Keratinocyte (primary cell): ENCODE measurements around the gene NT5E. TPM values are rescaled to one million over a fixed set of nuclear protein-coding genes. Genes with fewer than 3 reads are reported as not detected.

Experiments
- DNase-seq: peaks from one replicate; pipeline ENCODE4 v3.0.0-alpha.2; 2011; ENCODE audit warnings: low read depth, missing footprints, low spot score
- FAIRE-seq: peaks from 2 replicates; lab custom pipeline; 2011; peaks lifted over from hg19 to GRCh38; lab: Jason Lieb, UNC
- H2AFZ ChIP-seq: 2 replicates; pipeline ENCODE4 v1.6.0; 2012; ENCODE audit warnings: low read length, control low read depth, inconsistent platforms; ENCODE audit not compliant: control insufficient read depth
- H3K27ac ChIP-seq: 2 replicates; pipeline ENCODE4 v1.5.1; 2011; ENCODE audit warnings: low read length; ENCODE audit not compliant: control insufficient read depth, insufficient read depth
- H3K27me3 ChIP-seq: 3 replicates; pipeline ENCODE4 v1.6.0; 2011; ENCODE audit warnings: low read length; ENCODE audit not compliant: control insufficient read depth, insufficient read depth; ENCODE audit errors: extremely low read depth
- H3K36me3 ChIP-seq, 2 experiments: 2 replicates in 1 of 2; 3 replicates in 1 of 2; pipeline ENCODE4 v1.5.1; 2011; ENCODE audit warnings: low read length in 2 of 2, mild to moderate bottlenecking in 1 of 2; ENCODE audit not compliant: control insufficient read depth in 2 of 2, insufficient read depth in 2 of 2; ENCODE audit errors: extremely low read depth in 1 of 2
- H3K4me1 ChIP-seq: 3 replicates; pipeline ENCODE4 v1.5.1; 2011; ENCODE audit warnings: low read length; ENCODE audit not compliant: control insufficient read depth, insufficient read depth; ENCODE audit errors: extremely low read depth
- H3K4me2 ChIP-seq: 3 replicates; pipeline ENCODE4 v1.6.0; 2011; ENCODE audit warnings: low read depth, low read length; ENCODE audit not compliant: control insufficient read depth, insufficient read depth; ENCODE audit errors: extremely low read depth
- H3K4me3 ChIP-seq, 3 experiments: fragments of 200-600 bp in 1 of 3; sonication (generic) in 1 of 3; 2 replicates in 2 of 3; 3 replicates in 1 of 3; pipeline ENCODE4 v1.5.1; 2011 to 2016; ENCODE audit warnings: low read length in 3 of 3, mild to moderate bottlenecking in 3 of 3, control low read depth in 2 of 3, inconsistent platforms in 1 of 3, low read depth in 1 of 3, mixed read lengths in 1 of 3, mixed run types in 1 of 3, moderate library complexity in 1 of 3; ENCODE audit not compliant: control insufficient read depth in 2 of 3, insufficient read depth in 2 of 3; ENCODE audit errors: extremely low read depth in 1 of 3
- H3K79me2 ChIP-seq: 2 replicates; pipeline ENCODE4 v1.6.0; 2012; ENCODE audit warnings: low read length; ENCODE audit not compliant: control insufficient read depth, insufficient read depth
- H3K9ac ChIP-seq: 3 replicates; pipeline ENCODE4 v1.6.0; 2011; ENCODE audit warnings: low read length; ENCODE audit not compliant: control insufficient read depth, insufficient read depth; ENCODE audit errors: extremely low read depth
- H3K9me1 ChIP-seq: 3 replicates; pipeline ENCODE4 v1.6.0; 2011; ENCODE audit warnings: low read length; ENCODE audit not compliant: control insufficient read depth, insufficient read depth; ENCODE audit errors: extremely low read depth
- H3K9me3 ChIP-seq: 2 replicates; pipeline ENCODE4 v1.5.1; 2012; ENCODE audit warnings: low read depth, low read length; ENCODE audit not compliant: control insufficient read depth
- H4K20me1 ChIP-seq: 3 replicates; pipeline ENCODE4 v1.6.0; 2011; ENCODE audit warnings: low read length; ENCODE audit not compliant: control insufficient read depth, insufficient read depth; ENCODE audit errors: extremely low read depth
- EZH2 ChIP-seq: IDR thresholded peaks from one replicate; pipeline ENCODE4 v1.6.1; 2012; ENCODE audit warnings: inconsistent platforms, mild to moderate bottlenecking, low read length, moderate library complexity
- dilution Hi-C: fragments of 300-500 bp; cut with MboI; formaldehyde crosslinking; loops from one replicate; pipeline ENCODE4 v1.7.0; 2020; ENCODE audit warnings: low sequenced_read_pairs; ENCODE audit not compliant: extremely low pct_ligation_motif_present
- polyA plus RNA-seq, 5 experiments: library from polyadenylated mRNA; depleted of rRNA in 3 of 5; stranded (reverse) in 3 of 5; stranded (forward) in 1 of 5; unstranded in 1 of 5; fragments of >200 nt; gene quantifications; 1 replicate in 1 of 5; 2 replicates in 3 of 5; 3 replicates in 1 of 5; pipeline versions ENCODE4 v1.2.1 to v1.2.3, GENCODE V29; 2011 to 2012; ENCODE audit warnings: missing spikeins in 2 of 5, low read depth in 1 of 5, low replicate concordance in 1 of 5
- TF ChIP-seq, protein P1 (sequence below), 3 experiments: IDR thresholded peaks in 1 of 3; conservative IDR thresholded peaks in 1 of 3; optimal IDR thresholded peaks in 1 of 3; 2 replicates in 2 of 3; 3 replicates in 1 of 3; pipeline versions ENCODE3 to v1.5.1; 2011; ENCODE audit warnings: low read length in 3 of 3, mild to moderate bottlenecking in 3 of 3, moderate library complexity in 2 of 3, control low read depth in 1 of 3, inconsistent platforms in 1 of 3; ENCODE audit not compliant: insufficient read depth in 2 of 3; ENCODE audit errors: extremely low read depth in 1 of 3

NT5E gene
- polyA plus RNA-seq, 1 donor (not counting 4 experiments of a cell fraction or from before 2014, with no cell fraction given), result 268 TPM

DNA sequence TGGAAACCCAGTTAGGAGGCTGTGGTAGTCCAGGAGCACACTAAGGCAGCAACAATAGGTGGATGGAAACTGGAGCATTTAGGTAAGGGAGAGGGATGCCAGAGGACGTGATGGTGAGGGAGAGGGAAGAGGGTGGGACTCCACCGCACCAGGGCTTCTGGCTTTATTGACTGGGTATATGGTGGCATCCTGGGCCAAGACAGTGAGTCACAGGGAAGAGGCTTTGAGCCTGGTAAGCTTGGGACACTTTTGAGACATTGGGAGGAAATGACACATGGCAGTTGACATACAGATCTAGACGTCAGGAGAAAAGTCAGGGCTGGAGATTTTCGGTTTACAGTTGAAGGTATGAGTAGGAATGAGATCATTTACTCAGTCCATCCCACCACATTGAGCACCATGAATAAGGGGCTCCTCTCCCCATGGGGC lies 14.9 kb downstream of the NT5E start:
- dilution Hi-C loops, result no loop called here
- peaks cover 78% of the 10 kb centered on the region for H3K4me1 ChIP-seq

DNA sequence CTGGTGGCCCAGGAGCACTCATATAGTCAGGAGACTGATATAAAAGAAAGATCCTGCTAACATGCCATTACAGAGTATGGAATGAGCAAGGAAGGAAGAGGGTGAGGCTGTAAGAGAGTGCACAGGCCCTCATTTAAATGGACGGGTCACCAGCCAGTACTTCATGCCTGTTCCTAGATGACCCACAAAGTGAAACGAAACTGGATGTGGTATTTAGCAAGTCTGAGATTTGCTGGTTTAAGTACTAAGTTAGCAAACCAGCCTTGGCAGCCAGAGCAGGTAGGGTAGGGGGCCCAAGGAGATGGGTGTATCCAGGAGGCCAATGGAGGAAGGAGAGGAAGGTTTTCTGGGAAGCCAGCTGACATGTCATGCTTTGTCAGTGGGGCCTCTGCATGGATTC lies 15.9 kb downstream of the NT5E start:
- H4K20me1 ChIP-seq, result no peaks in the 10 kb centered on the region
- no peaks in the 10 kb centered on the region for H3K27me3 ChIP-seq
- FAIRE-seq (no peak), DNase-seq (no peak)
- no peak overlapping the region for H2AFZ ChIP-seq
- TF ChIP-seq, protein P1, sequence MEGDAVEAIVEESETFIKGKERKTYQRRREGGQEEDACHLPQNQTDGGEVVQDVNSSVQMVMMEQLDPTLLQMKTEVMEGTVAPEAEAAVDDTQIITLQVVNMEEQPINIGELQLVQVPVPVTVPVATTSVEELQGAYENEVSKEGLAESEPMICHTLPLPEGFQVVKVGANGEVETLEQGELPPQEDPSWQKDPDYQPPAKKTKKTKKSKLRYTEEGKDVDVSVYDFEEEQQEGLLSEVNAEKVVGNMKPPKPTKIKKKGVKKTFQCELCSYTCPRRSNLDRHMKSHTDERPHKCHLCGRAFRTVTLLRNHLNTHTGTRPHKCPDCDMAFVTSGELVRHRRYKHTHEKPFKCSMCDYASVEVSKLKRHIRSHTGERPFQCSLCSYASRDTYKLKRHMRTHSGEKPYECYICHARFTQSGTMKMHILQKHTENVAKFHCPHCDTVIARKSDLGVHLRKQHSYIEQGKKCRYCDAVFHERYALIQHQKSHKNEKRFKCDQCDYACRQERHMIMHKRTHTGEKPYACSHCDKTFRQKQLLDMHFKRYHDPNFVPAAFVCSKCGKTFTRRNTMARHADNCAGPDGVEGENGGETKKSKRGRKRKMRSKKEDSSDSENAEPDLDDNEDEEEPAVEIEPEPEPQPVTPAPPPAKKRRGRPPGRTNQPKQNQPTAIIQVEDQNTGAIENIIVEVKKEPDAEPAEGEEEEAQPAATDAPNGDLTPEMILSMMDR (optimal IDR thresholded peaks at IDR 0.05 in 1 of 3, IDR thresholded peaks at IDR 0.05 in 1 of 3, conservative IDR thresholded peaks at IDR 0.05 in 1 of 3; ENCODE audit: extremely low read depth in 1 of 3, insufficient read depth in 2 of 3, low read length in 3 of 3), result no peak
- TF ChIP-seq EZH2, result no peak
- dilution Hi-C loops, result no loop called here
- peaks cover 24% of the 10 kb centered on the region for H3K79me2 ChIP-seq
- no peaks in the 10 kb centered on the region for H3K9me1 ChIP-seq
- peaks cover 12 to 29% of the 10 kb centered on the region in 2 experiments for H3K36me3 ChIP-seq
- H3K27ac ChIP-seq, result peak overlapping the region; percentile 81
- H3K9me3 ChIP-seq, result no peaks in the 10 kb centered on the region
- peaks cover 67% of the 10 kb centered on the region for H3K4me1 ChIP-seq
- H3K9ac ChIP-seq, result no peak overlapping the region
- H3K4me2 ChIP-seq, result peak overlapping the region; percentile 13
- no peak overlapping the region for H3K4me3 ChIP-seq

More for the DNA sequence above, 14.9 kb downstream of the NT5E start:
- peak; percentile 83 for FAIRE-seq
- Histone ChIP-seq H3K4me2 (peak overlapping the region; percentile 68), H3K79me2 (peaks cover 31% of the 10 kb centered on the region), H3K9me3 (no peaks in the 10 kb centered on the region), H3K4me3 (peak overlapping the region in 2 of 3 experiments; percentile 3 to 16), H3K9ac (peak overlapping the region; percentile 23), H3K27me3 (no peaks in the 10 kb centered on the region), H3K36me3 (peaks cover 10 to 32% of the 10 kb centered on the region in 2 experiments), H3K9me1 (no peaks in the 10 kb centered on the region), H2AFZ (no peak overlapping the region), H3K27ac (peak overlapping the region; percentile 81), H4K20me1 (no peaks in the 10 kb centered on the region)
- DNase-seq, result peak; percentile 85
- TF ChIP-seq EZH2, result no peak
- TF ChIP-seq, protein P1 (optimal IDR thresholded peaks at IDR 0.05 in 1 of 3, IDR thresholded peaks at IDR 0.05 in 1 of 3, conservative IDR thresholded peaks at IDR 0.05 in 1 of 3; ENCODE audit: extremely low read depth in 1 of 3, insufficient read depth in 2 of 3, low read length in 3 of 3), result no peak
